ENCODE data around the gene EYA4.
A peak's percentile ranks its signal among the peaks of the same experiment; 100 is the strongest.

EYA4 gene

GRCh38 chr6:133241901-133242636 is 912 bp downstream of the EYA4 start:
- peaks cover 27 to 40% of the 10 kb centered on the region in 2 donors for H3K27me3 ChIP-seq (ENCODE audit: control insufficient read depth in 2 of 2, insufficient read depth in 2 of 2, low read length in 2 of 2)
- H3K4me1 ChIP-seq (ENCODE audit: control insufficient read depth in 2 of 2, insufficient read depth in 2 of 2, low read length in 2 of 2), result peaks cover 2% of the 10 kb centered on the region in 2 donors
- H3K9ac ChIP-seq (ENCODE audit: low read depth in 1 of 2, low read length in 2 of 2), result no peak overlapping the region
- H3K9me3 ChIP-seq (ENCODE audit: control insufficient read depth in 2 of 2, low read length in 2 of 2), result no peaks in the 10 kb centered on the region
- no peaks in the 10 kb centered on the region for H3K36me3 ChIP-seq (ENCODE audit: control insufficient read depth in 2 of 2, insufficient read depth in 2 of 2, low read length in 2 of 2)
- H3K27ac ChIP-seq (ENCODE audit: low read depth in 2 of 2, low read length in 2 of 2), result no peak overlapping the region
- H3K4me3 ChIP-seq (ENCODE audit: low read length in 2 of 2), result peak overlapping the region in 1 of 2 donors; percentile 35

- Histone ChIP-seq H3K9ac (ENCODE audit: low read depth in 1 of 2, low read length in 2 of 2) (no peak overlapping the region), H3K9me3 (ENCODE audit: control insufficient read depth in 2 of 2, low read length in 2 of 2) (no peaks in the 10 kb centered on the region), H3K4me1 (ENCODE audit: control insufficient read depth in 2 of 2, insufficient read depth in 2 of 2, low read length in 2 of 2) (peaks cover 2% of the 10 kb centered on the region in 2 donors), H3K27ac (ENCODE audit: low read depth in 2 of 2, low read length in 2 of 2) (no peak overlapping the region), H3K27me3 (ENCODE audit: control insufficient read depth in 2 of 2, insufficient read depth in 2 of 2, low read length in 2 of 2) (peaks cover 27 to 44% of the 10 kb centered on the region in 2 donors), H3K36me3 (ENCODE audit: control insufficient read depth in 2 of 2, insufficient read depth in 2 of 2, low read length in 2 of 2) (no peaks in the 10 kb centered on the region), H3K4me3 (ENCODE audit: low read length in 2 of 2) (no peak overlapping the region)
Measured at GRCh38 chr6:133242637-133243585, 1.8 kb downstream of the EYA4 start.

- H3K4me1 ChIP-seq (ENCODE audit: control insufficient read depth in 2 of 2, insufficient read depth in 2 of 2, low read length in 2 of 2), result peaks cover 2% of the 10 kb centered on the region in 2 donors
- H3K9me3 ChIP-seq (ENCODE audit: control insufficient read depth in 2 of 2, low read length in 2 of 2), result no peaks in the 10 kb centered on the region
- H3K27me3 ChIP-seq (ENCODE audit: control insufficient read depth in 2 of 2, insufficient read depth in 2 of 2, low read length in 2 of 2), result peaks cover 27 to 44% of the 10 kb centered on the region in 2 donors
- no peak overlapping the region for H3K9ac ChIP-seq (ENCODE audit: low read depth in 1 of 2, low read length in 2 of 2)
- no peak overlapping the region for H3K4me3 ChIP-seq (ENCODE audit: low read length in 2 of 2)
- H3K36me3 ChIP-seq (ENCODE audit: control insufficient read depth in 2 of 2, insufficient read depth in 2 of 2, low read length in 2 of 2), result no peaks in the 10 kb centered on the region
- no peak overlapping the region for H3K27ac ChIP-seq (ENCODE audit: low read depth in 2 of 2, low read length in 2 of 2)
Measured at GRCh38 chr6:133243723-133244305, 2.7 kb downstream of the EYA4 start.

GRCh38 chr6:133244519-133244918 is 3.4 kb downstream of the EYA4 start:
- H3K9me3 ChIP-seq (ENCODE audit: control insufficient read depth in 2 of 2, low read length in 2 of 2), result no peaks in the 10 kb centered on the region
- H3K9ac ChIP-seq (ENCODE audit: low read depth in 1 of 2, low read length in 2 of 2), result no peak overlapping the region
- H3K27me3 ChIP-seq (ENCODE audit: control insufficient read depth in 2 of 2, insufficient read depth in 2 of 2, low read length in 2 of 2), result peaks cover 27 to 44% of the 10 kb centered on the region in 2 donors
- no peak overlapping the region for H3K4me3 ChIP-seq (ENCODE audit: low read length in 2 of 2)
- no peaks in the 10 kb centered on the region for H3K36me3 ChIP-seq (ENCODE audit: control insufficient read depth in 2 of 2, insufficient read depth in 2 of 2, low read length in 2 of 2)
- H3K27ac ChIP-seq (ENCODE audit: low read depth in 2 of 2, low read length in 2 of 2), result no peak overlapping the region
- peaks cover 2% of the 10 kb centered on the region in 2 donors for H3K4me1 ChIP-seq (ENCODE audit: control insufficient read depth in 2 of 2, insufficient read depth in 2 of 2, low read length in 2 of 2)

- H3K9me3 ChIP-seq (ENCODE audit: control insufficient read depth in 2 of 2, low read length in 2 of 2), result no peaks in the 10 kb centered on the region
- peaks cover 27 to 44% of the 10 kb centered on the region in 2 donors for H3K27me3 ChIP-seq (ENCODE audit: control insufficient read depth in 2 of 2, insufficient read depth in 2 of 2, low read length in 2 of 2)
- H3K36me3 ChIP-seq (ENCODE audit: control insufficient read depth in 2 of 2, insufficient read depth in 2 of 2, low read length in 2 of 2), result no peaks in the 10 kb centered on the region
- no peak overlapping the region for H3K27ac ChIP-seq (ENCODE audit: low read depth in 2 of 2, low read length in 2 of 2)
- H3K4me3 ChIP-seq (ENCODE audit: low read length in 2 of 2), result no peak overlapping the region
- H3K9ac ChIP-seq (ENCODE audit: low read depth in 1 of 2, low read length in 2 of 2), result no peak overlapping the region
- peaks cover 2% of the 10 kb centered on the region in 2 donors for H3K4me1 ChIP-seq (ENCODE audit: control insufficient read depth in 2 of 2, insufficient read depth in 2 of 2, low read length in 2 of 2)
Measured at GRCh38 chr6:133245007-133245406, 3.9 kb downstream of the EYA4 start.

GRCh38 chr6:133245422-133245903 is 4.3 kb downstream of the EYA4 start:
- H3K27me3 ChIP-seq (ENCODE audit: control insufficient read depth in 2 of 2, insufficient read depth in 2 of 2, low read length in 2 of 2), result peaks cover 23 to 42% of the 10 kb centered on the region in 2 donors
- no peaks in the 10 kb centered on the region for H3K36me3 ChIP-seq (ENCODE audit: control insufficient read depth in 2 of 2, insufficient read depth in 2 of 2, low read length in 2 of 2)
- H3K27ac ChIP-seq (ENCODE audit: low read depth in 2 of 2, low read length in 2 of 2), result no peak overlapping the region
- H3K4me3 ChIP-seq (ENCODE audit: low read length in 2 of 2), result no peak overlapping the region
- H3K9me3 ChIP-seq (ENCODE audit: control insufficient read depth in 2 of 2, low read length in 2 of 2), result no peaks in the 10 kb centered on the region
- H3K4me1 ChIP-seq (ENCODE audit: control insufficient read depth in 2 of 2, insufficient read depth in 2 of 2, low read length in 2 of 2), result peaks cover 2% of the 10 kb centered on the region in 2 donors
- no peak overlapping the region for H3K9ac ChIP-seq (ENCODE audit: low read depth in 1 of 2, low read length in 2 of 2)

- H3K4me3 ChIP-seq (ENCODE audit: low read length in 2 of 2), result no peak overlapping the region
- H3K27me3 ChIP-seq (ENCODE audit: control insufficient read depth in 2 of 2, insufficient read depth in 2 of 2, low read length in 2 of 2), result peaks cover 15 to 26% of the 10 kb centered on the region in 2 donors
- no peaks in the 10 kb centered on the region for H3K4me1 ChIP-seq (ENCODE audit: control insufficient read depth in 2 of 2, insufficient read depth in 2 of 2, low read length in 2 of 2)
- no peaks in the 10 kb centered on the region for H3K36me3 ChIP-seq (ENCODE audit: control insufficient read depth in 2 of 2, insufficient read depth in 2 of 2, low read length in 2 of 2)
- no peaks in the 10 kb centered on the region for H3K9me3 ChIP-seq (ENCODE audit: control insufficient read depth in 2 of 2, low read length in 2 of 2)
- no peak overlapping the region for H3K9ac ChIP-seq (ENCODE audit: low read depth in 1 of 2, low read length in 2 of 2)
- H3K27ac ChIP-seq (ENCODE audit: low read depth in 2 of 2, low read length in 2 of 2), result no peak overlapping the region
Measured at GRCh38 chr6:133247581-133247980, 6.4 kb downstream of the EYA4 start.

GRCh38 chr6:133248241-133249001 is 7.3 kb downstream of the EYA4 start:
- H3K4me1 ChIP-seq (ENCODE audit: control insufficient read depth in 2 of 2, insufficient read depth in 2 of 2, low read length in 2 of 2), result no peaks in the 10 kb centered on the region
- no peak overlapping the region for H3K27ac ChIP-seq (ENCODE audit: low read depth in 2 of 2, low read length in 2 of 2)
- H3K27me3 ChIP-seq (ENCODE audit: control insufficient read depth in 2 of 2, insufficient read depth in 2 of 2, low read length in 2 of 2), result peaks cover 8 to 18% of the 10 kb centered on the region in 2 donors
- H3K9ac ChIP-seq (ENCODE audit: low read depth in 1 of 2, low read length in 2 of 2), result no peak overlapping the region
- H3K4me3 ChIP-seq (ENCODE audit: low read length in 2 of 2), result no peak overlapping the region
- no peaks in the 10 kb centered on the region for H3K36me3 ChIP-seq (ENCODE audit: control insufficient read depth in 2 of 2, insufficient read depth in 2 of 2, low read length in 2 of 2)
- no peaks in the 10 kb centered on the region for H3K9me3 ChIP-seq (ENCODE audit: control insufficient read depth in 2 of 2, low read length in 2 of 2)

- Histone ChIP-seq H3K4me3 (ENCODE audit: low read length in 2 of 2) (no peak overlapping the region), H3K9me3 (ENCODE audit: control insufficient read depth in 2 of 2, low read length in 2 of 2) (no peaks in the 10 kb centered on the region), H3K27ac (ENCODE audit: low read depth in 2 of 2, low read length in 2 of 2) (no peak overlapping the region), H3K4me1 (ENCODE audit: control insufficient read depth in 2 of 2, insufficient read depth in 2 of 2, low read length in 2 of 2) (no peaks in the 10 kb centered on the region), H3K36me3 (ENCODE audit: control insufficient read depth in 2 of 2, insufficient read depth in 2 of 2, low read length in 2 of 2) (no peaks in the 10 kb centered on the region), H3K9ac (ENCODE audit: low read depth in 1 of 2, low read length in 2 of 2) (no peak overlapping the region), H3K27me3 (ENCODE audit: control insufficient read depth in 2 of 2, insufficient read depth in 2 of 2, low read length in 2 of 2) (peaks cover 0 to 4% of the 10 kb centered on the region in 2 donors)
Measured at GRCh38 chr6:133251688-133252087, 10.5 kb downstream of the EYA4 start.
